ENCODE measurements around the gene ZNF124. TPM values are rescaled to one million over a fixed set of nuclear protein-coding genes. Genes with fewer than 3 reads are reported as not detected.

Gene ZNF124
- polyA plus RNA-seq, 2 of the 4 experiments (the other 2 are of a cell fraction), result 4.4 to 6.4 TPM

DNA sequence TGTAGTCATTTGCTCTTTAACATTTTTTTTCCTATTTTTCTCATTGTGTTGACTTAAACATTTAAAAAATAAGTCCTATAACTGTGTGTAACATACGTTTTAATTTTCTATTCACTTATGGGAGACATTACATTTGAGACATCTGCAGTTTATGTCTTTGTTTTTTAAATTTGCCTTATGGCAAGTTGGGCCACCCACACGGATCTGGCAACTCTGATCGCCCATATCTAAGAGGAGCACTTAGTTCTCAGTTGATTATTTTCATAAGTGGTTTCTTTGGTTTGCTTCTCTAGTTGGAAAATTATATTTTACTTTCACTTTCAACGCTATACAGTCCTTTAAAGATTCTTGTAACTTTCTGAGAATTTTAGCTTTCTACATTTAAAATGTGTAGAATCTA, 13.8 kb upstream of the ZNF124 start:
- H3K4me1 ChIP-seq, result no peaks in the 10 kb centered on the region
- H3K27ac ChIP-seq, result no peak overlapping the region
- H3K9me3 ChIP-seq, result peaks cover 77% of the 10 kb centered on the region
- H3K4me3 ChIP-seq, result no peak overlapping the region
- POLR2A ChIA-PET, result no interaction called here
- WGBS (ENCODE audit: missing lambda C conversion rate), result 80% methylated on average over 4 of the region's 4 CpGs
- TF ChIP-seq JUNB (IDR thresholded peaks at IDR 0.05) (no peak), HOXB5 (CRISPR knock-in tag; IDR thresholded peaks at IDR 0.05) (no peak), GATA3 (IDR thresholded peaks at IDR 0.05; ENCODE audit: borderline replicate concordance) (no peak), JUN (IDR thresholded peaks at IDR 0.05) (no peak), TFCP2L1 (CRISPR knock-in tag; IDR thresholded peaks at IDR 0.05) (no peak), CBX8 (IDR thresholded peaks at IDR 0.05) (no peak), EHF (CRISPR knock-in tag; IDR thresholded peaks at IDR 0.05) (no peak), CHD2 (IDR thresholded peaks at IDR 0.05; ENCODE audit: low read length, partially characterized antibody) (no peak), FOSL2 (IDR thresholded peaks at IDR 0.05) (no peak), FOSL2 (CRISPR knock-in tag; IDR thresholded peaks at IDR 0.05) (no peak), RNF2 (IDR thresholded peaks at IDR 0.05; ENCODE audit: borderline replicate concordance, low read depth) (no peak), HMGXB4 (CRISPR knock-in tag; IDR thresholded peaks at IDR 0.05; ENCODE audit: borderline replicate concordance) (no peak), POLR2A (IDR thresholded peaks at IDR 0.05; ENCODE audit: low read length) (no peak), HDAC2 (IDR thresholded peaks at IDR 0.05) (no peak), RAD21 (conservative IDR thresholded peaks at IDR 0.05 in 1 of 2, IDR thresholded peaks at IDR 0.05 in 1 of 2) (no peak), POLR2AphosphoS2 (conservative IDR thresholded peaks at IDR 0.05; ENCODE audit: low read length) (no peak)
- TF ChIP-seq, protein P1, sequence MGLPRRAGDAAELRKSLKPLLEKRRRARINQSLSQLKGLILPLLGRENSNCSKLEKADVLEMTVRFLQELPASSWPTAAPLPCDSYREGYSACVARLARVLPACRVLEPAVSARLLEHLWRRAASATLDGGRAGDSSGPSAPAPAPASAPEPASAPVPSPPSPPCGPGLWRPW (IDR thresholded peaks at IDR 0.05), result no peak
- no peak overlapping the region for H3K4me2 ChIP-seq
- CTCF ChIA-PET, result interaction anchor here (0.6 kb wide), 1 partner anchor 93 kb away, joined by 3 read pairs; no protein-coding TSS in a partner anchor
- FAIRE-seq (no peak), DNase-seq (ENCODE audit: low read depth in 1 of 2, low spot score in 1 of 2) (no peak), ATAC-seq (no peak)

DNA sequence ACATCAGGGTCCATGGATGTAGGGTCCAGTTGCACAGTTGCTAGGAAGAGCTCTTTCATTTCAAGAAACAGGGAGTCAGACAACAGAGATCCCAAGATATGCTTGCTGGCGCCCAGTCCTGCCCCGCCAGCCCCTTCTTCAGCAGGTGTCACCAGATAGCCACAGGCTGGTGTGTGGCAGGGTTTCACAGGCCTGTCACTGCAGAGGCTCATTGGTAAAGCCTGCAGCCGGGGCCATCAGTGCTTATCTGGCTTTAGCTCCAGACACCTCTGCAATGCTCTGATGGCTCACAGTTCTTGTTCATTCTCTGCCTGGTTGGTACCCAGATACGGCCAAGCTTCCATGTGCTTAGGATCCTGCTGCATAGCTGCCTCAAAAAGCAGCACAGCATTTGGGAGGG, 12.4 kb upstream of the ZNF124 start:
- no peak overlapping the region for H3K4me3 ChIP-seq
- H3K4me1 ChIP-seq, result no peaks in the 10 kb centered on the region
- ATAC-seq (no peak), FAIRE-seq (no peak), DNase-seq (ENCODE audit: low read depth in 1 of 2, low spot score in 1 of 2) (no peak)
- no peak overlapping the region for H3K4me2 ChIP-seq
- no peak overlapping the region for H3K27ac ChIP-seq
- TF ChIP-seq RCOR1 (IDR thresholded peaks at IDR 0.05; ENCODE audit: low read depth, low read length), result no peak
- no peak for TF ChIP-seq HDAC2 (IDR thresholded peaks at IDR 0.05)
- no peak for TF ChIP-seq RAD21 (conservative IDR thresholded peaks at IDR 0.05 in 1 of 2, IDR thresholded peaks at IDR 0.05 in 1 of 2)
- TF ChIP-seq FOSB (CRISPR knock-in tag; IDR thresholded peaks at IDR 0.05), result no peak
- no peak for TF ChIP-seq BCL3 (IDR thresholded peaks at IDR 0.05)
- no peak for TF ChIP-seq TFCP2L1 (CRISPR knock-in tag; IDR thresholded peaks at IDR 0.05)
- no peak for TF ChIP-seq HOXA7 (CRISPR knock-in tag; IDR thresholded peaks at IDR 0.05)
- no peak for TF ChIP-seq NFE2L2 (conservative IDR thresholded peaks at IDR 0.05; ENCODE audit: low read length)
- TF ChIP-seq BHLHE40 (IDR thresholded peaks at IDR 0.05; ENCODE audit: low read depth, low read length), result no peak
- peaks cover 78% of the 10 kb centered on the region for H3K9me3 ChIP-seq
- ChIA-PET CTCF (interaction anchor here (0.6 kb wide), 1 partner anchor 204 kb away, joined by 3 read pairs; no protein-coding TSS in a partner anchor), POLR2A (no interaction called here)
- WGBS (ENCODE audit: missing lambda C conversion rate), result 91% methylated on average over 4 of the region's 4 CpGs

GRCh38 chr1:247182994-247183393, 11.2 kb upstream of the ZNF124 start:
- CTCF ChIA-PET, result no interaction called here
- ATAC-seq, result no peak
- no peak for DNase-seq (ENCODE audit: low read depth in 1 of 2, low spot score in 1 of 2)
- peaks cover 81% of the 10 kb centered on the region for H3K9me3 ChIP-seq
- 70% methylated on average over 7 of the region's 7 CpGs for whole genome bisulfite sequencing (ENCODE audit: missing lambda C conversion rate)
- H3K4me3 ChIP-seq, result no peak overlapping the region
- no peaks in the 10 kb centered on the region for H3K4me1 ChIP-seq
- H3K27ac ChIP-seq, result no peak overlapping the region
- no peak overlapping the region for H3K4me2 ChIP-seq
- FAIRE-seq, result no peak
- POLR2A ChIA-PET, result no interaction called here
- TF ChIP-seq HEYL (CRISPR knock-in tag; IDR thresholded peaks at IDR 0.05) (no peak), HOXB5 (CRISPR knock-in tag; IDR thresholded peaks at IDR 0.05) (no peak), ESRRA (IDR thresholded peaks at IDR 0.05; ENCODE audit: borderline replicate concordance, low read length) (no peak), USF2 (IDR thresholded peaks at IDR 0.05) (no peak), MAX (IDR thresholded peaks at IDR 0.05) (no peak), RNF2 (IDR thresholded peaks at IDR 0.05; ENCODE audit: borderline replicate concordance, low read depth) (no peak), NFE2L2 (conservative IDR thresholded peaks at IDR 0.05; ENCODE audit: low read length) (peak; percentile 16; the same call in 1 of the 2 replicates), GATA3 (IDR thresholded peaks at IDR 0.05; ENCODE audit: borderline replicate concordance) (no peak)
- TF ChIP-seq, protein P2, sequence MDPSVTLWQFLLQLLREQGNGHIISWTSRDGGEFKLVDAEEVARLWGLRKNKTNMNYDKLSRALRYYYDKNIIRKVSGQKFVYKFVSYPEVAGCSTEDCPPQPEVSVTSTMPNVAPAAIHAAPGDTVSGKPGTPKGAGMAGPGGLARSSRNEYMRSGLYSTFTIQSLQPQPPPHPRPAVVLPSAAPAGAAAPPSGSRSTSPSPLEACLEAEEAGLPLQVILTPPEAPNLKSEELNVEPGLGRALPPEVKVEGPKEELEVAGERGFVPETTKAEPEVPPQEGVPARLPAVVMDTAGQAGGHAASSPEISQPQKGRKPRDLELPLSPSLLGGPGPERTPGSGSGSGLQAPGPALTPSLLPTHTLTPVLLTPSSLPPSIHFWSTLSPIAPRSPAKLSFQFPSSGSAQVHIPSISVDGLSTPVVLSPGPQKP (IDR thresholded peaks at IDR 0.05; ENCODE audit: low read depth, low read length), result no peak
- TF ChIP-seq, protein P3, sequence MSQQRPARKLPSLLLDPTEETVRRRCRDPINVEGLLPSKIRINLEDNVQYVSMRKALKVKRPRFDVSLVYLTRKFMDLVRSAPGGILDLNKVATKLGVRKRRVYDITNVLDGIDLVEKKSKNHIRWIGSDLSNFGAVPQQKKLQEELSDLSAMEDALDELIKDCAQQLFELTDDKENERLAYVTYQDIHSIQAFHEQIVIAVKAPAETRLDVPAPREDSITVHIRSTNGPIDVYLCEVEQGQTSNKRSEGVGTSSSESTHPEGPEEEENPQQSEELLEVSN (IDR thresholded peaks at IDR 0.05; ENCODE audit: borderline replicate concordance, low read depth), result no peak
- TF ChIP-seq, protein P1 (IDR thresholded peaks at IDR 0.05), result no peak
